Measurements from ENCODE around the gene LRRC41. TPM values are rescaled to one million over a fixed set of nuclear protein-coding genes. Genes with fewer than 3 reads are reported as not detected.

Gene LRRC41
- total and polyA plus RNA-seq, 7 donors: 34.1 to 76.7 (median 53.7) TPM

DNA sequence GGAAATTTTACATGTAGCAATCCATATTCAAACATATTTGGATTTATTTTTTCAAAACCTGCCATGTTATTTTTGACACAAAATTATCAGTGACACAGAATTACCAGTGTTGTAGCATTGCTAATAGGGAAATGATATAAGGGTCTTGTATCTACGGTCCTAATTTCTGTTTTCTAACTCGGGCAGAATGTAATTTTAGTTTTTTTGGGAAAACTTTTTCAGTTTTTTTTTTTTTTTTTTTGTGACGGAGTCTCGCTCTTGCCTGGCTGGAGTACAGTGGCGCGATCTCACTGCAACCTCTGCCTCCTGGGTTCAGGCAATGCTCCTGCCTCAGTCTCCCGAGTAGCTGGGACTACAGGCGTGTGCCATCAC, 2.7 kb upstream of the LRRC41 start:
- ATAC-seq: no peak
- Histone ChIP-seq H3K4me1 (peaks cover 38% of the 10 kb centered on the region), H3K27ac (no peak overlapping the region), H3K4me3 (peak overlapping the region; percentile 27), H3K36me3 (ENCODE audit: insufficient read depth in 1 of 2, low read depth in 1 of 2) (peaks cover 10 to 38% of the 10 kb centered on the region in 2 donors), H3K27me3 (ENCODE audit: insufficient read depth in 3 of 3, low read length in 2 of 3) (no peaks in the 10 kb centered on the region), H3K9me3 (no peaks in the 10 kb centered on the region)
- 91 to 92% (median 92%) methylated on average over 8 of the region's 8 CpGs for WGBS, 3 donors
- intact Hi-C loops (cut with DNase I): no loop called here
- DNase-seq: no peak
- no peak for TF ChIP-seq CTCF (IDR thresholded peaks at IDR 0.05)

DNA sequence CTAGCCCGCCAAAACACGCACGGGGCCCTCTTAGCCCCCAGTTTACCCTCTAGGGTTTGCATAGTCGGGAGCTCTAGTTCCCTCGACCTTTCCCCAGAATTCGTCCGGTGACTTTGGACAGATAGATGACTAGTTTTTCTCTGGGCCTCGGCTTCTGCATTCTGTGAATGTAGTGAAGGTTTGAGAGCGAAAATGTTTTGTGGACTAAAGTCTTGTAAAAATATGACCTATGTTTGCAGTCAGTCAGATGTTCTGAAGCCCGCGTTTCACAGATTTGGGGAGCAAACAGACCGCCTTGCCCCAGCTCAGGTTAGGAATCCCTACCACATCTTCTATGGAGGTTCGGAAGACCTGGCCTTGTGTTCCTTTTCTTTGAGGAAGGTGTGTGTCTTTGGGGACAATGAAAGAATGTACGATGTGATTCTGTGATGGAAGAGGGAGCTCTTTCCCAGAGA, 483 bp upstream of the LRRC41 start:
- Histone ChIP-seq H3K9me3 (no peaks in the 10 kb centered on the region), H3K4me1 (peaks cover 61% of the 10 kb centered on the region), H3K27ac (peak overlapping the region; percentile 98), H3K36me3 (ENCODE audit: insufficient read depth in 1 of 2, low read depth in 1 of 2) (peaks cover 7 to 16% of the 10 kb centered on the region in 2 donors), H3K27me3 (ENCODE audit: insufficient read depth in 3 of 3, low read length in 2 of 3) (no peaks in the 10 kb centered on the region), H3K4me3 (peak overlapping the region; percentile 100)
- no peak for ATAC-seq
- TF ChIP-seq CTCF (IDR thresholded peaks at IDR 0.05): no peak
- DNase-seq: no peak
- WGBS, 3 donors: 0 to 1% (median 0%) methylated on average over 14 of the region's 14 CpGs
- intact Hi-C loops (cut with DNase I): loop anchor here (1.0 to 2.0 kb wide), 3 partner anchors 17 to 45 kb away; partner anchors contain the start of gene NSUN4 (in 1 of the 2)

- intact Hi-C loops (cut with DNase I): loop anchor here (1.0 to 2.0 kb wide), 3 partner anchors 16 to 46 kb away; partner anchors contain the start of gene NSUN4 (in 1 of the 2)
- WGBS, 3 donors: 1% methylated on average over 22 to 32 of the region's 32 CpGs
- H3K9me3 ChIP-seq: no peaks in the 10 kb centered on the region
- H3K4me1 ChIP-seq: peaks cover 65% of the 10 kb centered on the region
- ATAC-seq (peak; percentile 34 to 54 (median 41)), DNase-seq (peak in 1 of 2 donors; percentile 45)
- H3K27me3 ChIP-seq (ENCODE audit: insufficient read depth in 3 of 3, low read length in 2 of 3): no peaks in the 10 kb centered on the region
- H3K36me3 ChIP-seq (ENCODE audit: insufficient read depth in 1 of 2, low read depth in 1 of 2): peaks cover 0 to 18% of the 10 kb centered on the region in 2 donors
- TF ChIP-seq CTCF (IDR thresholded peaks at IDR 0.05): no peak
- H3K27ac ChIP-seq: peak overlapping the region; percentile 98
- H3K4me3 ChIP-seq: peak overlapping the region; percentile 100
Measured at GRCh38 chr1:46302641-46303037, 777 bp downstream of the LRRC41 start.

GRCh38 chr1:46301808-46302640, 1.4 kb downstream of the LRRC41 start:
- ATAC-seq (peak; percentile 15 to 48 (median 30)), DNase-seq (peak; percentile 63 to 74)
- Histone ChIP-seq H3K27me3 (ENCODE audit: insufficient read depth in 3 of 3, low read length in 2 of 3) (no peaks in the 10 kb centered on the region), H3K4me3 (peak overlapping the region; percentile 100), H3K9me3 (no peaks in the 10 kb centered on the region), H3K27ac (peak overlapping the region; percentile 98), H3K36me3 (ENCODE audit: insufficient read depth in 1 of 2, low read depth in 1 of 2) (peaks cover 3 to 19% of the 10 kb centered on the region in 2 donors), H3K4me1 (peaks cover 58% of the 10 kb centered on the region)
- peak; percentile 24 for TF ChIP-seq CTCF (IDR thresholded peaks at IDR 0.05)
- intact Hi-C loops (cut with DNase I): loop anchor here (2.0 kb wide), 2 partner anchors 15 to 47 kb away; no protein-coding TSS in a partner anchor
- WGBS, 3 donors: 0 to 1% (median 0%) methylated on average over 62 to 79 of the region's 79 CpGs

Data from psoas muscle (tissue), 8 donors.